GM12878 (cell line): ENCODE data around the gene TP53BP1. TPM values are rescaled to one million over a fixed set of nuclear protein-coding genes. Genes with fewer than 3 reads are reported as not detected.

Experiments used
- ATAC-seq: fragments of 200-7000 bp; cut with Tn5 transposase; 3 replicates; pipeline ENCODE4 v1.9.1; 2020; ENCODE audit warnings: mild to moderate bottlenecking, moderate library complexity
- BruUV-seq: library from RNA; stranded (reverse); fragments of 400-500 nt; replicated peaks from 2 replicates; lab custom pipeline; 2021; lab: Mats Ljungman, UMichigan
- CTCF ChIA-PET: fragments of 300-600 bp; sonication (Branson Sonifier 250); formaldehyde crosslinking; extraction: SDS; loops from one replicate; lab custom pipeline; 2021; ENCODE audit warnings: inconsistent platforms; lab: Yijun Ruan, JAX
- POLR2A ChIA-PET: fragments of 350-600 bp; formaldehyde crosslinking; extraction: SDS; loops from one replicate; lab custom pipeline; 2021; ENCODE audit warnings: inconsistent platforms; lab: Charles Lee
- RAD21 ChIA-PET: fragments of 300-600 bp; sonication (Branson Sonifier 250); formaldehyde crosslinking; loops from one replicate; lab custom pipeline; 2023; ENCODE audit warnings: antibody characterized with exemption; ENCODE audit not compliant: unreplicated experiment; lab: Charles Lee
- SMC1A ChIA-PET: fragments of 300-600 bp; sonication (Branson Sonifier 250); formaldehyde crosslinking; loops from one replicate; lab custom pipeline; 2023; ENCODE audit not compliant: unreplicated experiment, uncharacterized antibody; lab: Charles Lee
- DNase-seq: peaks from one replicate; pipeline ENCODE4 v3.0.0-alpha.2; 2011; ENCODE audit warnings: low read depth, low spot score
- FAIRE-seq: peaks from 3 replicates; lab custom pipeline; 2011; peaks lifted over from hg19 to GRCh38; lab: Jason Lieb, UNC
- H2AFZ ChIP-seq: 2 replicates; pipeline ENCODE4 v1.6.0; 2011; ENCODE audit warnings: low read depth, low read length, control low read depth; ENCODE audit not compliant: control insufficient read depth
- H3K27ac ChIP-seq: 2 replicates; pipeline ENCODE4 v1.5.1; 2011; ENCODE audit warnings: control low read depth; ENCODE audit not compliant: control insufficient read depth, insufficient read depth
- H3K27me3 ChIP-seq, 2 experiments: replicated peaks in 1 of 2; 2 replicates each; pipeline versions ENCODE4 v1.6.0 to v1.6.1; 2011; ENCODE audit warnings: low read length in 1 of 2; ENCODE audit not compliant: control insufficient read depth in 2 of 2, insufficient read depth in 2 of 2
- H3K36me3 ChIP-seq, 2 experiments: 2 replicates each; pipeline ENCODE4 v1.5.1; 2011; ENCODE audit warnings: low read length in 1 of 2; ENCODE audit not compliant: control insufficient read depth in 2 of 2, insufficient read depth in 2 of 2
- H3K4me1 ChIP-seq: 2 replicates; pipeline ENCODE4 v1.6.1; 2011; ENCODE audit warnings: mild to moderate bottlenecking, low read length, moderate library complexity, mixed read lengths; ENCODE audit not compliant: control insufficient read depth, insufficient read depth
- H3K4me2 ChIP-seq: 2 replicates; pipeline ENCODE4 v1.6.0; 2011; ENCODE audit warnings: control low read depth; ENCODE audit not compliant: control insufficient read depth, insufficient read depth
- H3K4me3 ChIP-seq: fragments of 200-600 bp; sonication (generic); 2 replicates; pipeline ENCODE4 v1.5.1; 2016
- H3K79me2 ChIP-seq: 2 replicates; pipeline ENCODE4 v1.6.0; 2011; ENCODE audit warnings: low read length; ENCODE audit not compliant: control insufficient read depth, insufficient read depth
- H3K9ac ChIP-seq: 2 replicates; pipeline ENCODE4 v1.8.0; 2011; ENCODE audit warnings: low read length, control low read depth, mixed read lengths; ENCODE audit not compliant: control insufficient read depth, insufficient read depth
- H3K9me3 ChIP-seq: replicated peaks from 3 replicates; pipeline ENCODE4 v1.5.1; 2011; ENCODE audit warnings: mild to moderate bottlenecking, low read length; ENCODE audit not compliant: control insufficient read depth, insufficient read depth
- H4K20me1 ChIP-seq: 2 replicates; pipeline ENCODE4 v1.6.0; 2011; ENCODE audit not compliant: control insufficient read depth, insufficient read depth
- NR2C2 ChIP-seq: IDR thresholded peaks from 2 replicates; pipeline ENCODE4 v1.6.1; 2011; ENCODE audit warnings: borderline replicate concordance, low read depth; ENCODE audit not compliant: control insufficient read depth, insufficient read length
- RFX5 ChIP-seq: IDR thresholded peaks from 2 replicates; pipeline ENCODE4 v1.6.1; 2011; ENCODE audit warnings: low read depth, low read length, improper control_type of control experiment
- WGBS: methylation state at CpG from one replicate; pipeline ENCODE4 v1.1.6; 2016; ENCODE audit warnings: low lambda C conversion rate; ENCODE audit not compliant: insufficient replicate concordance, insufficient coverage; ENCODE audit errors: missing lambda C conversion rate; 5-methylcytosine and 5-hydroxymethylcytosine counted together
- in situ Hi-C: fragments of 300-500 bp; cut with MboI; formaldehyde crosslinking; loops from 9 replicates; pipeline ENCODE4 v1.14.3; 2018; ENCODE audit warnings: mixed read lengths
- intact Hi-C: fragments of 100-400 bp; cut with micrococcal nuclease; formaldehyde crosslinking; loops from one replicate; pipeline ENCODE4 v1.14.2; 2022; ENCODE audit not compliant: unreplicated experiment
- polyA plus RNA-seq, 11 experiments: library from polyadenylated mRNA; depleted of rRNA in 4 of 11; unstranded in 6 of 11; stranded (reverse) in 5 of 11; fragments of >200 nt; fragmentation: Nextera tagmentation in 4 of 11; fragmentation: Illumina TruSeq in 1 of 11; extraction: Ambion mirVana in 4 of 11; extraction: Trizol in 1 of 11; gene quantifications; 1 replicate in 1 of 11; 2 replicates in 10 of 11; pipeline versions ENCODE4 v1.2.1 to v1.2.3, GENCODE V29; 2011 to 2016; ENCODE audit warnings: inconsistent platforms in 2 of 11, missing spikeins in 2 of 11, low read depth in 1 of 11
- total RNA-seq, 4 experiments: library from RNA; depleted of rRNA in 3 of 4; stranded (reverse); fragments of >200 nt in 3 of 4; fragmentation: Illumina TruSeq in 1 of 4; extraction: Trizol in 1 of 4; gene quantifications; 2 replicates each; pipeline versions ENCODE4 v1.2.1 to v1.2.3, GENCODE V29; 2013 to 2021

Gene TP53BP1
- total and polyA plus RNA-seq, 10 of the 15 experiments (the other 5 are each of a cell fraction or from before 2014, with no cell fraction given): 6.2 to 50.2 (median 19.3) TPM

DNA sequence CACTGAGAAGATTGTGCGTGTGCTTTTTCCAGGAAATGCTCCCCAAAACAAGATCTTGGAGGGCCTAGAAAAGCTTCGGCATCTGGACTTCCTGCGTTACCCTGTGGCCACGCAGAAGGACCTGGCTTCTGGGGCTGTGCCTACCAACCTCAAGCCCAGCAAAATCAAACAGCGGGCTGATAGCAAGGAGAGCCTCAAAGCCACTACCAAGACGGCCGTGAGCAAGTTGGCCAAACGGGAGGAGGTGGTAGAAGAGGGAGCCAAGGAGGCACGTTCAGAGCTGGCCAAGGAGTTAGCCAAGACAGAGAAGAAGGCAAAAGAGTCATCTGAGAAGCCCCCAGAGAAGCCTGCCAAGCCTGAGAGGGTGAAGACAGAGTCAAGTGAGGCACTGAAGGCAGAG lies 29.3 kb upstream of the TP53BP1 start:
- FAIRE-seq (no peak), DNase-seq (no peak), ATAC-seq (no peak)
- Histone ChIP-seq H3K79me2 (no peaks in the 10 kb centered on the region), H4K20me1 (no peaks in the 10 kb centered on the region), H3K4me3 (no peak overlapping the region), H3K9ac (no peak overlapping the region), H3K4me2 (no peak overlapping the region), H2AFZ (no peak overlapping the region), H3K27ac (no peak overlapping the region), H3K27me3 (peaks cover 4 to 7% of the 10 kb centered on the region in 2 experiments; a peak in 2 of 4 replicates), H3K9me3 (no peaks in the 10 kb centered on the region), H3K4me1 (no peaks in the 10 kb centered on the region), H3K36me3 (no peaks in the 10 kb centered on the region)
- POLR2A ChIA-PET: no interaction called here
- BruUV-seq: no TSS peak
- no peak for TF ChIP-seq NR2C2
- 26% methylated on average over 9 of the region's 9 CpGs for WGBS
- in situ Hi-C loops (no loop called here), intact Hi-C loops (no loop called here)
- SMC1A ChIA-PET: no interaction called here
- CTCF ChIA-PET: interaction anchor here (2.3 kb wide), 1 partner anchor 8 kb away, joined by 11 read pairs; no protein-coding TSS in a partner anchor
- RAD21 ChIA-PET: no interaction called here

DNA sequence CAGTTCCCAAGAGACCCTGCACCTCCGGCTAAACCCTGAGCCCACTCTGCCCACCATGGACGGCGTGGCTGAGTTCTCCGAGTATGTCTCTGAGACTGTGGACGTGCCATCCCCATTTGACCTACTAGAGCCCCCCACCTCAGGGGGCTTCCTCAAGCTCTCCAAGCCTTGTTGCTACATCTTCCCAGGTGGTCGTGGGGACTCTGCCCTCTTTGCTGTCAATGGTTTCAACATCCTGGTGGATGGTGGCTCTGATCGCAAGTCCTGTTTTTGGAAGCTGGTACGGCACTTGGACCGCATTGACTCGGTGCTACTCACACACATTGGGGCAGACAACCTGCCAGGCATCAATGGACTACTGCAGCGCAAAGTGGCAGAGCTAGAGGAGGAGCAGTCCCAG lies 28.5 kb upstream of the TP53BP1 start:
- 66% methylated on average over 11 of the region's 11 CpGs for WGBS
- FAIRE-seq: no peak
- CTCF ChIA-PET: no interaction called here
- no peaks in the 10 kb centered on the region for H3K9me3 ChIP-seq
- H3K36me3 ChIP-seq: no peaks in the 10 kb centered on the region
- intact Hi-C loops: no loop called here
- no peak overlapping the region for H3K4me2 ChIP-seq
- no peak overlapping the region for H2AFZ ChIP-seq
- H3K4me3 ChIP-seq: no peak overlapping the region
- no peak for TF ChIP-seq RFX5
- H3K79me2 ChIP-seq: no peaks in the 10 kb centered on the region
- RAD21 ChIA-PET: no interaction called here
- POLR2A ChIA-PET: no interaction called here
- H3K27ac ChIP-seq: no peak overlapping the region
- DNase-seq: no peak
- no peaks in the 10 kb centered on the region for H3K4me1 ChIP-seq
- no peak overlapping the region for H3K9ac ChIP-seq
- H3K27me3 ChIP-seq: peaks cover 11 to 12% of the 10 kb centered on the region in 2 experiments; a peak in 3 of 4 replicates
- SMC1A ChIA-PET: no interaction called here
- BruUV-seq: no TSS peak
- in situ Hi-C loops: no loop called here
- H4K20me1 ChIP-seq: no peaks in the 10 kb centered on the region
- ATAC-seq: no peak
